Measurements from ENCODE around the gene WDR93.
"Not testable (repeated sequence)": the region's sequence is repeated elsewhere in the genome, so short reads cannot be mapped to it uniquely, and the experiment has no call there.

WDR93 gene

GRCh38 chr15:89686522-89686921 lies 4.1 kb upstream of the WDR93 start:
- no peak for DNase-seq

GRCh38 chr15:89689930-89690275 lies 708 bp upstream of the WDR93 start:
- not testable (repeated sequence) for DNase-seq

DNA sequence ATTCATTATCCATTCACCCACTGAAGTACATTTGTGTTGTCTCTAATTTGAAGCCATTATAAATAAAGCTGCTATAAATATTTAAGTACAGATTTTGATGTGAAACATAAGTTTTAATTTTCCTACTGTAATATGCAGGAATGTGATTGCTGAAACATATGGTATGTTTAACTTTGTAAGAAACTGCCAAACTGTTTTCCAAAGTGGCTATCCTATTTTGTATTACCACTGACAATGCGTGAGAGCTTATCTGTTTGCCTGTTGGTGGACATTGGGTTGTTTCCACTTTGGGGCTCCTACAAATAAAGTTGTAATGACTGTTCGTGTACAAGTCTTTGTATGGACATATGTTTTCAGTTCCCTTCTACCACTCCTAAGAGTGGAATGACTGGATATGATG lies 2.5 kb downstream of the WDR93 start:
- no peak for DNase-seq

DNA sequence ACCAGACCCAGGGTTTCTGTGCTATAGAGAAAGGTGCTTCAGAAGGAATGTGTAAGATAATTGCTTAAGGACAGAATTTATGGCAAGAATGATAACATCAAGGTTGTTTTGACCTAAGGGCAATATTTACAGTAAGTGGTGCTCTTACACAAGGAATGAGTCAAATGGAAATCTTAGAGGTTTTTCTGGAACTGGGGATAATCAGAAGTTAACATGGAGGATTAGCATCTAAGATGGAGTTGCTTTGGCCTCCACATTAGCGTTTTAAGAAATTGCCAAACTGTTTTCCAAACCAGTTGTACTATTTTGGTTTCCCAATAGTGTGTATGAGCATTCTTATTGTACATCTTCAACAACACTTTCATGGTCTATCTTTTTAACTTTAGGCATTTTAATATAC lies 3.1 kb downstream of the WDR93 start:
- DNase-seq: no peak

DNA sequence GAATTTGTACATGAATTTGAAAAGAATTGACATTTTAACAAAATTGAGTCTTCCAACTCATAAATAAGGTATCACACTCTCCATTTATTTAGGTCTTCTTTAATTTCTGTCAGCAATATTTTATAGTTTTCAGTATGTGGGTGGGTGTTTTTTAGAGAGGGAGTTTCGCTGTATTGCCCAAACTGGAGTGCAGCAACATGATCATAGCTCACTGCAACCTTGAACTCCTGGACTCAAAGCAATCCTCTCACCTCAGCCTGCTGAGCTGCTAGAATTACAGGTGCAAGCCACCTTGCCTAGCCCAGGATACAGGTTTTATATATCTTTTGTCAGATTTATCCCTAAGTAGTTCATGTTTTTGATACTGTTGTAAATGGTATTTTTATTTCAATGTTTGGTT lies 4.6 kb downstream of the WDR93 start:
- no peak for DNase-seq

GRCh38 chr15:89704411-89704810 lies 13.8 kb downstream of the WDR93 start:
- no peak for DNase-seq

- no peak for DNase-seq
These were observed 17.0 kb downstream of the WDR93 start for GRCh38 chr15:89707577-89707976.

DNA sequence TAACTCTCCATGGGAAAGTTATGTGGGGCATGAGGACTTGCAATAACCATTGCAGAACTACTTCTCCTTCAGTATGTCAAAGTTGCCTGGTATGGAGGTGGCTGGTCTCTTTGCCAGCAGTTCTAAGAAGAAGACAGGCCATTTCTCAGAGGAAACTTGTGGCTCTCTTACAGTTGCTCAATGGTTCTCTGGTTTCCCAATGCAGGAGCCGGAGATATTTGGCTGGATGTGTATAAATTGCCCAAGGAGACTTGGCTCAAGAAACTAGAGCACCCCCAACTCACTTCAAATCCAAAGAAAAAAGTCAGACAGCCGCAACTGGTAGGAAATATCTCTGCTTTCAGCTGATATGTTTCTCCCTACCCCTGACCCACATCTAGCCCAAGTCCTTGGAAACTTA lies 24.2 kb downstream of the WDR93 start:
- DNase-seq: no peak

DNA sequence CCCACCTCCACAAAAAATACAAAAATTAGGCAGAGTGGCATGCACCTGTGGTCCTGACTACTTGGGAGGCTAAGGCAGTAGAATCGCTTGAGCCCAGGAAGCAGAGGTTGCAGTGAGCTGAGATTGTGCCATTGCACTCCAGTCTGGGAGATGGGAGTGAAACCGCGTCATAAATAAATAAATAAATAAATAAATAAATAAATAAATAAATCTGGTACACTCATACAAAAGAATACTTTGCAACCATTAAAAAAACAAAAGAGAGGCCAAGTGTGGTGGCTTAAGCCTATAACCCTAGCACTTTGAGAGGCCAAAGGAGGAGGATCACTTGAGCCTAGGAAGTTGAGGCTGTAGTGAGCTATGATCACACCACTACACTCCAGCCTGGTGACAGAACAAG lies 32.4 kb downstream of the WDR93 start:
- no peak for DNase-seq

DNA sequence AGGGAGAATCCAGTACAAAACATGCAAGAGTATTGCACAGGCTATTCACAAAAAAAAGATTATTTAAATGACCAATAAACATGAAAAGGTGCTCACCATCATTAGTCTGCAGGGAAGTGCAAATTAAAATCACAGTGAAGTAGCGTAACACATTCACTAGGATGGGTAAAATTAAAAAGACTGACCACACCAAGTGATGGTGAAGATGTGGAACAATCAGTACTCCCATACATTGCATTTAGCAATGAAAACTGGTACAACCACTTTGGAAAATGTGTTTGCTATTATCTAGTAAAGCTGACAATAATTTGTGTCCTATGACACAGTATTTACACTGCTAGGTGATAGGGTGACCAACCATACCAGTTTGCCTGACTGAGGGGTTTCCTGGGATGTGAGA lies 34.0 kb downstream of the WDR93 start:
- DNase-seq: no peak

- DNase-seq: no peak
These were observed 34.5 kb downstream of the WDR93 start for GRCh38 chr15:89725064-89725463.

- no peak for DNase-seq
These were observed 37.6 kb downstream of the WDR93 start for GRCh38 chr15:89728254-89728653.

DNA sequence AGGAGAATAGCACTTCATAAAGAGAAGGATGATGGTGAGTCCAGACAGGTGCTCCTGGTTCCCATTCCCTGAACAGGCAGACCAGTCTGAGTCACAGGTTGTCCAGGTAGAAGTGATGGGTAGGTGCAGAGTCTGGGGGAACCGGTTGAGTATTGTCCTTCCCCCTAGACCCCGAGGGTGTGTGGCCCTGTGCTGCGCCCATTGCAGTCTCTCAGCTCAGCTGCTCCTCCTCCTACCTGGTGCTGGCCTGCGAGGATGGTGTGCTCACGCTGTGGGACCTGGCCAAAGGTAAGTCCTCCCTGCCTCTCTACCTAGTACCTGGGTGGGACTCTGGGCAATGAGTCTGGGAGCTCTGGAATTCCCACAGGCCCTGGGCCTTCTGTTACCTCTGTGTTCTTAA lies 40.7 kb downstream of the WDR93 start:
- DNase-seq: no peak

- DNase-seq: no peak
These were observed 42.0 kb downstream of the WDR93 start for GRCh38 chr15:89732451-89733172.

- no peak for DNase-seq
These were observed 45.2 kb downstream of the WDR93 start for GRCh38 chr15:89735773-89736172.

DNA sequence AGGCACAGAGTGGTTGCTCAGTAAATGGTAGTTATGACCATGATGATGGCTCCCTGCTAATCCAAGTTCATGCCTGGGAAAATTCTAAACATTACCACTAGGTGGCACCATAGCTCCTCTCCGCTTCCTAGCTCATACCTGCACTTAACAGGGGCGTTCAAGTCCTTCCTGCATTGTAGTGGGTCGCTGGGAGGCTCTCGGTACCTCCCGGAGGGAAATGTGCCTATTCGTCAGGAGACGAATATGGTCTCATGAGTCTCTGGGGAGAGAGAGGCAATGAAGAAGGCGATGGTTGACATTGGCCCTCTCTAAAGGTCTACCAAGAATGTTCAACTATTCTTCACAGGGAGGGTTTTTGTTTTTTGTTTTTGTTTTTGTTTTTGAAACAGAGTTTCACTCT lies 49.5 kb downstream of the WDR93 start:
- peak; percentile 64 for DNase-seq

DNA sequence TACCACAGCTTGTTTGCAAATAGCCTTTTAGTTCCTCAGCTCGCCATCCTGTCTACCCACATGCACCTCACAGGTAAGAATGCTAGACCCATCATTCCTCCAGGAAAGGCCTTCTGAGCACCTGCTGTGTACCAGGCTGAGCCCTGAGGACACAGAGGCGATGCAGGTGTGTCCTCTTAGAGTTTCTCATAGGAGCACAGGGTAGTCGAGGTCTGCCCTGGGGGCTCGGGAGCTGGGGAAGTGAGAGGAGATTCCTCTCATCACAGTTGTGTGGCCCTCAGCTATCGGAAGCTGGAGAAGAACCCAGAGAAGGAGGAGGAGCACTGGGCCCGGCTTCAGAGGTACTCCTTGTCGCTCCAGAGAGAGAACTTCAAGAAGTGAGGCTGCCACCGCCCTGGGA lies 52.4 kb downstream of the WDR93 start:
- no peak for DNase-seq

DNA sequence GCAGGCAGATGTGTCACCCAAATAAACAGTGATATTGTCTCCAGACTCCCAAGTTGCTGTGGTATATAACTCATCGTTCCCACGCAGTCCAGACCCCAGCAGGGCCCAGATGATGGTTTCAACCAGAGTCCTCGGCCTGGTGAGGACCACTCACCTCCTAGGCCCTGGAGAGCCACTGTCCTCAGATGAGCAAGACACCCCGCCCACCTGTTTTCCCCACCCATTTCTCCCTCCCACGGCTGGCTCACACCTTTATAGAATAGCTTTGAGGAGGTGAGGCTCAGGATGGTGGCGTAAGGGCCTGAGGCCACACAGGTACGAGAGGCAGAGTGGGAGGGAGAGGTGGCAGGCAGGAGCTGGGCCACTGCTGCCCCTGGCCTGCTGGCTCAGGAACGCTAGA lies 53.0 kb downstream of the WDR93 start:
- no peak for DNase-seq

GRCh38 chr15:89745131-89745530 lies 54.5 kb downstream of the WDR93 start:
- DNase-seq: no peak

GRCh38 chr15:89745768-89746167 lies 55.2 kb downstream of the WDR93 start:
- no peak for DNase-seq

DNA sequence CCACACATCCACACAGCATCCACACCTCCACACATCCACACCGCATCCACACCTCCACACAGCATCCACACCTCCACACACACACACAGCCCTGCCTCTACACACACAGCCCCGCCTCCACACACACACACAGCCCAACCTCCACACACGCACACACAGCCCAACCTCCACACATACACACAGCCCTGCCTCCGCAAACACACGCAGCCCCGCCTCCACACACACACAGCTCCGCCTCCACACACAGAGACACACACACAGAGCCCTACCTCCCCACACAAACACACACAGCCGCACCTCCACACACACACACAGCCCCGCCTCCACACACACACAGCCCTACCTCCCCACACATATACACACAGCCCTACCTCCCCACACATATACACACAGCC lies 55.8 kb downstream of the WDR93 start:
- no peak for DNase-seq

DNA sequence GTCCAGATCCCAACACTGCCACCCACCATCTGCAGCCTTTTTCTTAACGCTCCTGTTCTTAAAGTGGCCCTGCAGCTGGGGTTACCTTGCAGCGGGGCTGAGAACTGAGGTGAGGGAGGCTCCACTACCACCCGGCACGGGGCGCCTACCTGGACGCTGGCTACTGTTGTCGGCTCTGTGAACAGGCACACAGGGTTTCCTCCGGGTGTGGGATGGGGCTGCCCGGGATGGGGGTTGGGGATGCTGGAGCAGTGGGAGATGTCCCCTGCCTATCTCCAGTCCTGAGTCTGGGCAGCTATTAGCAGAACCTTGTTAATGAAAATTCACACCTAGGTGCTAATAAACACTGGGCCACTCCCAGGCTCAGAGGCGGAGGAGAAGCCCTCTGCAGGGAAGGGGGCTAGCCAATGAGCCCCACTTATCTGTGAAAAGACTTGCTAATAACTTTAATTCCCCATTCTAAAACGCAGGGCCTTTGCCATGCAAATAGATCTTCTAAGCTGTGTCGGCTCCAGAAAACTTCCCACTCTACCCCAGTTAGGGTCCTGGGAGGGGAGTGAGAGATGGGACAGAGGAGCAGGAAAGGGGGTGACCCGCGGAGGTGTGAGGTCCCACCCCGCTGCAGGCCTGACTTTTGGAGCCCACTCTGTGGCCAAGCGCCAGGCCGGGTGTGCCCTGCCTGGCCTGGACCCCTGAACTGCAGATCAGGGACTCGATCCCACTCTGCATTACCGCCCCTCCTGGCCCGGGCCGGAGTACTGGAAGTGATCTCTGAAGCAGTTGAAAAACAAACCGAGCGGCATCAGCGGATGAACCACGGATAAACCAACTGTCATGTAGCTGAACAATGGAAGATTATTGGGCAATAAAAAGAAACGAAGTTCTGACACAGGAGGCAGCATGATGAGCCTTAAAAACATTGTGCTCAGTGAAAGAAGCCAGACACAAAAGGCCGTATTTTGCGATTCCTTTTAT lies 57.4 kb downstream of the WDR93 start:
- no peak for DNase-seq

GRCh38 chr15:89749054-89749453 lies 58.4 kb downstream of the WDR93 start:
- no peak for DNase-seq

- DNase-seq: no peak
These were observed 58.9 kb downstream of the WDR93 start for GRCh38 chr15:89749526-89749925.
